ENCODE results near the gene RFLNA.

The RFLNA gene

DNA sequence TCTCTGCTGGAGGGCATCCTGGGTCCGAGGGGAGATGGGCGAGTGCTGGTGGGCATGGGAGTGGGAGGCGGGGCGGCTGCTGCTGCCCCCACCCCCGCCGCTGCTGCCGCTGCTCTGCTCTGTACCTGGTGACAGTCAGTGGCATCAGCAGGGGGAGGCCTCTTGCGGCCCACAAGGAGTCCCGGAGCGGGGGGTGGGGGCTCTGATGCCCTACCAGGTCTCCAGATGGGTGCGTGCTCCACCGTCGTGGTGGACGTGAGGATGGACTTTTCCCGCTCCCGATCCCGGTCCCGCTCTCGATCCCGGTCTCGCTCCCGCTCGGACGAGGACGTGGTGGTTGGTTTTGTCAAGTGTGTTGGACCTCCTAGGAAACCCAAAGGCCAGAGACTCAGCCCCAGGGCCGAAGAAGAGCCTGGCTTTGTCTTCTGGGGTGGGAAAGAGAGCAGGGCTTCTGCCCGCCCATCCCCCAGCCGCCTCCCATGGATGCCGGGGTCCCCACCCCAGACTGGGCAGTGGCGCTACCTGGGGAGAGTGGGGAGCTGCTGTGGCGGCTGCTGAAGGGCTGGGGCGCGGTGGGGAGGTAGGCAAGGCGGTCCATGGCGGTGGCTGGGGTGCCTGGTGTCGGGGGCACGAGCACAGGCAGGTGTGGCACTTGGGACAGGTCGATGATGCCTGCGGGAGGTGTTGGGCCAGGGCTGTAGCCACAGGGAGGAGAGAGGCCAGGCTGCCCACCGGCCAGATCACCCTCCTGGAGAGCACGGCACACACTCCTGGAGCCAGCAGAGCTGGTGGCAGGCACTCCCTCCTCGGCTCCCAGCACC, 45.4 kb downstream of the RFLNA start:
- no peak for DNase-seq (ENCODE audit: low read depth)
- no peak overlapping the region for H3K4me3 ChIP-seq (ENCODE audit: low read depth, low read length)
- TF ChIP-seq, protein P1, sequence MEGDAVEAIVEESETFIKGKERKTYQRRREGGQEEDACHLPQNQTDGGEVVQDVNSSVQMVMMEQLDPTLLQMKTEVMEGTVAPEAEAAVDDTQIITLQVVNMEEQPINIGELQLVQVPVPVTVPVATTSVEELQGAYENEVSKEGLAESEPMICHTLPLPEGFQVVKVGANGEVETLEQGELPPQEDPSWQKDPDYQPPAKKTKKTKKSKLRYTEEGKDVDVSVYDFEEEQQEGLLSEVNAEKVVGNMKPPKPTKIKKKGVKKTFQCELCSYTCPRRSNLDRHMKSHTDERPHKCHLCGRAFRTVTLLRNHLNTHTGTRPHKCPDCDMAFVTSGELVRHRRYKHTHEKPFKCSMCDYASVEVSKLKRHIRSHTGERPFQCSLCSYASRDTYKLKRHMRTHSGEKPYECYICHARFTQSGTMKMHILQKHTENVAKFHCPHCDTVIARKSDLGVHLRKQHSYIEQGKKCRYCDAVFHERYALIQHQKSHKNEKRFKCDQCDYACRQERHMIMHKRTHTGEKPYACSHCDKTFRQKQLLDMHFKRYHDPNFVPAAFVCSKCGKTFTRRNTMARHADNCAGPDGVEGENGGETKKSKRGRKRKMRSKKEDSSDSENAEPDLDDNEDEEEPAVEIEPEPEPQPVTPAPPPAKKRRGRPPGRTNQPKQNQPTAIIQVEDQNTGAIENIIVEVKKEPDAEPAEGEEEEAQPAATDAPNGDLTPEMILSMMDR (IDR thresholded peaks at IDR 0.05; ENCODE audit: low read depth, low read length, missing control alignments) = no peak

GRCh38 chr12:124341645-124342069, 46.8 kb downstream of the RFLNA start:
- TF ChIP-seq, protein P1 (IDR thresholded peaks at IDR 0.05; ENCODE audit: low read depth, low read length, missing control alignments) = no peak
- no peak overlapping the region for H3K4me3 ChIP-seq (ENCODE audit: low read depth, low read length)
- no peak for DNase-seq (ENCODE audit: low read depth)

DNA sequence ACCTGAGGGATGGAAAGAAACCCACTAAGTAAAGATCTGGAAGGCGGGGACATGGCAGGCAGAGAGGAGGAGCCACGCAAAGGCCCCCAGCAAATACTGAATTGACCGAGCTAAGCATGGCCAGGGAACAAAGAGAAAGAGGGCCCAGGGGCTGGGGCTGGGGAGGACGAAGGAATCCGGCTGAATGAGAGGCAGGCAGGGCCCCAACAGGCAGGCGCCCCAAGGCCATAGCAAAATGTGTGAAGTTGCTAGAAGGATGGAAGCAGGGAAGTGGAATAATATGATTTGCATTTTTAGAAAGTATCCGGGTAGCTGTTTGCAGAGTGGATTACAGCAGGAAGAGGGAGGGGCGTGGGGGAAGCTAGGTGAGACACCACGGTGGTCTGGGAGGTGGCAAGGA, 49.1 kb downstream of the RFLNA start:
- no peak for DNase-seq (ENCODE audit: low read depth)
- TF ChIP-seq, protein P1 (IDR thresholded peaks at IDR 0.05; ENCODE audit: low read depth, low read length, missing control alignments) = no peak

DNA sequence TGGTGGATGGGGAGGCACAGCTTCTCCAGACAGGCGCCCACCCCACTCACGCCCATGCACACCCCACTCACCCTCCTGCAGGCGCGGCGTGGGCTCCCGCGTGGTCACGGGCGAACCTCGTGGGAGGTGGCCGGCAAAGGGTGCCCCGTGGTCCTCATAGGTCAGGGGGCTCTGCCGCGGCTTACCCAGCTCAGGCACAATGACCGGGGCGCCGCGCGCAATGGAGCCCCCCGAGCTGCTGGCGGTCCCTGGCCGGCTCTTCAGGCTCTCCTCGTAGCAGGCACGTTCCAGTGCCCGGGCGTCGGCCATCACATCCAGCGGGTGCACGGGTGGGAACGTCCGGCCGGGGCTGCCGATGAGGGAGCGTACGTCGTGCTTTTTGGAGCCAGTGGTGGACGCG, 49.6 kb downstream of the RFLNA start:
- TF ChIP-seq, protein P1 (IDR thresholded peaks at IDR 0.05; ENCODE audit: low read depth, low read length, missing control alignments) = no peak
- no peak for DNase-seq (ENCODE audit: low read depth)
- H3K4me3 ChIP-seq (ENCODE audit: low read depth, low read length) = no peak overlapping the region

More for the DNA sequence above, 49.1 kb downstream of the RFLNA start:
- H3K4me3 ChIP-seq (ENCODE audit: low read depth, low read length) = no peak overlapping the region

DNA sequence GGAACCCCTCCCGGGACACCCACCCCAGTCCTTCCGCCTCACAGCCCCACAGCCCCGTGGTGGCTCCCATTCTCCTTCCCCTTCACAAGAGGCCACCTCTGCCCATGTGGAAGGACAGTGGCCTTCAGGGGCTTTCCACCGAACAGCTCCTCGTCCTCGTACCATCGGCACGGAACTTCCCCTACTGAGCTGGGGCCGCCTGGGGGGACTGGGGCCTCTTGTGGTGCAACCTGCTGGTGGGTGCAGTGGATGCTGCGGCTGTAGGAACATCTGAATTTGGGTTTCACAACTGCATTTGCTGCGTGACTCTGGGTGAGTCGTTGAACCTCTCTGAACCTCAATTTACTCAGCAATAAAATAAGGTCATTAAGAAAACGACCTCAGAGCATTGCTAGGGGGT, 50.9 kb downstream of the RFLNA start:
- DNase-seq (ENCODE audit: low read depth) = no peak
- TF ChIP-seq, protein P1 (IDR thresholded peaks at IDR 0.05; ENCODE audit: low read depth, low read length, missing control alignments) = no peak
- H3K4me3 ChIP-seq (ENCODE audit: low read depth, low read length) = no peak overlapping the region

- no peak overlapping the region for H3K4me3 ChIP-seq (ENCODE audit: low read depth, low read length)
- no peak for DNase-seq (ENCODE audit: low read depth)
- TF ChIP-seq, protein P1 (IDR thresholded peaks at IDR 0.05; ENCODE audit: low read depth, low read length, missing control alignments) = no peak
Observed at GRCh38 chr12:124346425-124347168, 51.7 kb downstream of the RFLNA start.

Measured in GM12864 (cell line).